Liver (tissue), 9 donors: ENCODE data around the gene SMAP2. TPM values are rescaled to one million over a fixed set of nuclear protein-coding genes. Genes with fewer than 3 reads are reported as not detected.
A peak's percentile ranks its signal among the peaks of the same experiment; 100 is the strongest.

Experiments used
- DNase-seq: peaks from one replicate; pipeline ENCODE4 v3.0.0-alpha.2; 2017; ENCODE audit warnings: low spot score
- H3K27ac ChIP-seq, 2 donors: one replicate each; pipeline ENCODE4 v1.7.0; 2013; ENCODE audit warnings: inconsistent platforms in 2 of 2, low read length in 2 of 2, control low read depth in 1 of 2, low read depth in 1 of 2, mild to moderate bottlenecking in 1 of 2
- H3K27me3 ChIP-seq, 4 donors: one replicate each; pipeline versions ENCODE4 v1.6.1 to v1.7.0; 2013; ENCODE audit warnings: low read length in 3 of 4, inconsistent platforms in 1 of 4, mild to moderate bottlenecking in 1 of 4, moderate library complexity in 1 of 4; ENCODE audit not compliant: control insufficient read depth in 4 of 4, insufficient read depth in 4 of 4
- H3K36me3 ChIP-seq, 4 donors: one replicate each; pipeline versions ENCODE4 v1.6.1 to v1.7.0; 2013; ENCODE audit warnings: low read length in 3 of 4, mild to moderate bottlenecking in 3 of 4, low read depth in 1 of 4, moderate library complexity in 1 of 4; ENCODE audit not compliant: control insufficient read depth in 4 of 4, insufficient read depth in 3 of 4
- H3K4me1 ChIP-seq, 4 donors: one replicate each; pipeline versions ENCODE4 v1.6.1 to v1.7.0; 2013; ENCODE audit warnings: low read length in 3 of 4, mild to moderate bottlenecking in 3 of 4, moderate library complexity in 1 of 4; ENCODE audit not compliant: control insufficient read depth in 4 of 4, insufficient read depth in 4 of 4
- H3K4me3 ChIP-seq, 3 donors: one replicate each; pipeline versions ENCODE4 v1.6.1 to v1.7.0; 2013; ENCODE audit warnings: low read length in 3 of 3, control low read depth in 1 of 3, low read depth in 1 of 3, mild to moderate bottlenecking in 1 of 3
- H3K9ac ChIP-seq, 2 donors: one replicate each; pipeline ENCODE4 v1.7.0; 2013; ENCODE audit warnings: low read length in 2 of 2, mild to moderate bottlenecking in 2 of 2, moderate library complexity in 2 of 2, control low read depth in 1 of 2, low read depth in 1 of 2
- H3K9me3 ChIP-seq, 4 donors: one replicate each; pipeline versions ENCODE4 v1.6.1 to v1.7.0; 2013; ENCODE audit warnings: low read length in 3 of 4; ENCODE audit not compliant: control insufficient read depth in 4 of 4
- GABPA ChIP-seq, 2 donors: IDR thresholded peaks in 1 of 2; conservative IDR thresholded peaks in 1 of 2; 2 replicates each; pipeline ENCODE4 v1.6.1; 2016; ENCODE audit warnings: antibody characterized with exemption in 2 of 2, mild to moderate bottlenecking in 1 of 2, moderate library complexity in 1 of 2
- HNF4A ChIP-seq, 2 donors: conservative IDR thresholded peaks; 2 replicates each; pipeline ENCODE4 v1.6.1; 2016; ENCODE audit warnings: antibody characterized with exemption in 2 of 2, mild to moderate bottlenecking in 2 of 2
- MAX ChIP-seq: IDR thresholded peaks from 2 replicates; pipeline ENCODE4 v1.6.1; 2016; ENCODE audit warnings: antibody characterized with exemption
- NR2F2 ChIP-seq: IDR thresholded peaks from 2 replicates; pipeline ENCODE4 v1.6.1; 2016; ENCODE audit warnings: antibody characterized with exemption
- RAD21 ChIP-seq, 2 donors: IDR thresholded peaks; 2 replicates each; pipeline ENCODE4 v1.6.1; 2016; ENCODE audit warnings: antibody characterized with exemption in 2 of 2, mild to moderate bottlenecking in 2 of 2
- RXRA ChIP-seq, 2 donors: IDR thresholded peaks; 2 replicates each; pipeline ENCODE4 v1.6.1; 2017 to 2018; ENCODE audit warnings: antibody characterized with exemption in 2 of 2, mild to moderate bottlenecking in 1 of 2
- YY1 ChIP-seq: IDR thresholded peaks from 2 replicates; pipeline ENCODE4 v1.6.1; 2016; ENCODE audit warnings: antibody characterized with exemption, mild to moderate bottlenecking
- ZBTB33 ChIP-seq: IDR thresholded peaks from 2 replicates; pipeline ENCODE4 v1.6.1; 2016; ENCODE audit warnings: antibody characterized with exemption
- WGBS: extraction: QIAGEN DNeasy Blood & Tissue Kit; methylation state at CpG from one replicate; pipeline ENCODE4 v1.1.7; 2013; 5-methylcytosine and 5-hydroxymethylcytosine counted together
- polyA plus RNA-seq, 2 donors: library from polyadenylated mRNA; stranded (reverse) in 1 of 2; unstranded in 1 of 2; fragments of 200-250 nt in 1 of 2; fragments of >200 nt in 1 of 2; fragmentation: Nextera tagmentation in 1 of 2; extraction: Ambion mirVana in 1 of 2; gene quantifications; one replicate each; pipeline versions ENCODE4 v1.2.1 to v1.2.3, GENCODE V29; 2013 to 2015
- total RNA-seq, 2 donors: library from RNA; depleted of rRNA; stranded (reverse); fragments of >200 nt; gene quantifications; one replicate each; pipeline ENCODE4 v1.2.3, GENCODE V29; 2014
- donor health status: healthy.
- donor health status: healthy.
- donor health status: healthy.
- donor health status: healthy.
- donor health status: healthy.

SMAP2 gene
- total and polyA plus RNA-seq, 4 donors = 20.0 to 36.8 (median 29.8) TPM

GRCh38 chr1:40382601-40383000 lies 9.1 kb downstream of the SMAP2 start (continued):
- TF ChIP-seq MAX (no peak), GABPA (IDR thresholded peaks at IDR 0.05 in 1 of 2, conservative IDR thresholded peaks at IDR 0.05 in 1 of 2) (no peak), ZBTB33 (no peak)

DNA sequence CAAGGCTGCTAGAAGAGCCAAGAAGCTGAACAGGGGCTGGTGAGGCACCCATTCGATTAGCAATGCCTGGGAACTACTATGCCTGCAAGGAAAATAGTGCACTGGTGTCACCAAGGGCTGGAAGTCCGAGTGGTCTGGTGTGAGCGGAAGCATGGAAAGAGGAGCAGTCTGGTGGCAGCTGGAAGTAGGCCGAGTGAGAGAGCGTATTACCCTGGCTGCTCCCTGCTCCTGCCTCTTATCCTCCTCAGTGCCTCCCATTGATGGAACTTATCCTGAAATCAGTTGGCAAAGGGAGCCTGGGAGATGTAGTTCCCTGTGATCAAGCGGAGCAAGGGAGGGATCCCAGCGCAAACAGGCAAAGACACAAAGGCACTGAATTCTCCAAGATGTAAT lies 9.6 kb downstream of the SMAP2 start:
- Histone ChIP-seq H3K9me3 (no peaks in the 10 kb centered on the region), H3K4me1 (peaks cover 22 to 69% (median 60%) of the 10 kb centered on the region in 4 donors), H3K27ac (peak overlapping the region; percentile 59 to 71), H3K9ac (peak overlapping the region in 1 of 2 donors; percentile 86), H3K27me3 (no peaks in the 10 kb centered on the region), H3K4me3 (peak overlapping the region in 1 of 3 donors; percentile 13), H3K36me3 (no peaks in the 10 kb centered on the region)
- WGBS = 27% methylated on average over 7 of the region's 7 CpGs
- no peak for TF ChIP-seq ZBTB33
- peak in 1 of 2 donors; percentile 15 for TF ChIP-seq RXRA (IDR thresholded peaks at IDR 0.05)
- TF ChIP-seq YY1 = peak; percentile 63
- DNase-seq = peak; percentile 48

DNA sequence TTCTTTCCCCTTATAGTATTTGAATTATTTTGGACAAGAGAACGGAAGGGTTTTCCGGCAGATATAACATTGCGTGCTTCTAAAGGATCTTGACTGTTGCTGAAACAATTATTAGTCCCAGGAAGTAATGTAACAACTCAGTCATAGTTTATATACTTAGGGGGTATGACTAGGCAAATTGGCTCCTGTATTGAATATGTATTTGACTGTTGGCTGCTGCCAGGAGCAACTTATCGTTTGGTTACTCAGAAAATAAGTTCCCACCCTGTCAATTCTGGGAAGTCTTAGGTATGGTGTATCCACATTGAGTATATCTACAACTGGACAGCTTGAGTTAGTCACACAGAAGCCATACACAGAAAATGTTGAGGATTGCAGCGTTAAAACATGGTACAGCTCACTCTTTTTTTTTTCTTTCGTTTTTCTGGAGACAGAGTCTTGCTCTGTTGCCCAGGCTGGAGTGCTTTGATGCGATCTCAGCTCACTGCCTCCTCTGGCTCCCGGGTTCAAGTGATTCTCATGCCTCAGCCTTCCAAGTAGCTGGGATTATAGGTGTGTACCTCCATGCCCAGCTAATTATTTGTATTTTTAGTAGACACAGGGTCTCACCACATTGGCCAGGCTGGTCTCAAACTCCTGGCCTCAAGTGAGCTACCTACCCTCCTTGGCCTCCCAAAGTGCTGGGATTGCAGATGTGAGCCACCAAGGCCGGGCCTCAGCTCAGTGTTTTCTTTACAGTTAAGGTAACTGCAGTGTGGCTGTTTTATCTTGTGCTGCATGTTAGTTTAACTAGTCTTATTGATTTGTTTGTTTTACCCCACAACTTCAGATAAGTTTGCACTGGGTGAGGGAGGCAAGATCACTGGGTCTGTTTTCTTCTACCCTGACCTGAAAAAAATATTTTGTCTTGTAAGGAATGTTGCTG lies 10.2 kb downstream of the SMAP2 start:
- H3K27me3 ChIP-seq = no peaks in the 10 kb centered on the region
- DNase-seq = peak; percentile 46
- TF ChIP-seq RXRA (IDR thresholded peaks at IDR 0.05) = peak; percentile 17 to 61
- TF ChIP-seq NR2F2 = no peak
- TF ChIP-seq HNF4A (conservative IDR thresholded peaks at IDR 0.05) = peak; percentile 27 to 41
- no peak for TF ChIP-seq RAD21 (IDR thresholded peaks at IDR 0.05)
- peak; percentile 34 for TF ChIP-seq YY1
- no peak for TF ChIP-seq ZBTB33
- H3K9ac ChIP-seq = peak overlapping the region in 1 of 2 donors; percentile 90
- H3K9me3 ChIP-seq = no peaks in the 10 kb centered on the region
- peak overlapping the region; percentile 59 to 71 for H3K27ac ChIP-seq
- H3K36me3 ChIP-seq = no peaks in the 10 kb centered on the region
- peaks cover 25 to 73% (median 62%) of the 10 kb centered on the region in 4 donors for H3K4me1 ChIP-seq
- 53% methylated on average over 9 of the region's 9 CpGs for WGBS
- H3K4me3 ChIP-seq = no peak overlapping the region
